SK-N-MC (cell line): ENCODE results near the gene RBMS3.

Experiments
- EZH2 ChIP-seq: fragments of 200-600 bp; sonication (generic); IDR thresholded peaks from one replicate; pipeline ENCODE4 v1.6.1; 2017; ENCODE audit warnings: antibody characterized with exemption
- FOXP2 ChIP-seq: optimal IDR thresholded peaks from 2 replicates; pipeline ENCODE3; 2011; ENCODE audit warnings: mild to moderate bottlenecking, moderate library complexity; ENCODE audit not compliant: insufficient read depth; ENCODE audit errors: extremely low read length, control extremely low read depth
- POLR2AphosphoS5 ChIP-seq: IDR thresholded peaks from 2 replicates; pipeline ENCODE4 v1.6.1; 2012; ENCODE audit warnings: mild to moderate bottlenecking, low read depth, low read length, borderline replicate concordance

DNA sequence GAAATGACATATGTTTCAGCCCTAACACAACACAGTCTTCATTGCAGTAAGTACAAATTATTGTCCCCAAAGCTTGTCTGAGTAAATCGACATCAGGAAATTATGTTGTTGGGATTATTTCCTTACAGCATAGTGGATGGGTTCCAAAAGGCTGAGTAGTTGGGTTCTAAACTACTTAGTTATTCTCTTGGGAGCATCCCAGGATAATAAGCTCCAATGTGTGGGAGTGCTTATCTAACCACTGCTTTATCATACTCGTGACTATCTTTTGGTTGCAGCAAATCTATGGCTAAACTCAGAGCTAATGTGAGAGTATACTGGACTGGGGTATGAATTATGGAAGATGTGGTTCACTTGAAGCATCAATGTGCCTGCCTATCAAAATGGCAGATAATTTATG, 128.5 kb downstream of the RBMS3 start:
- TF ChIP-seq POLR2AphosphoS5 (no peak), EZH2 (no peak), FOXP2 (no peak)
